Suppressor macrophage treated with lipopolysaccharide for 1 hour (primary cell): Measurements from ENCODE around the gene THAP4.

Experiments used
- DNase-seq, 3 donors: peaks; one replicate each; pipeline ENCODE4 v3.0.0-alpha.2; 2020 to 2022

The THAP4 gene

DNA sequence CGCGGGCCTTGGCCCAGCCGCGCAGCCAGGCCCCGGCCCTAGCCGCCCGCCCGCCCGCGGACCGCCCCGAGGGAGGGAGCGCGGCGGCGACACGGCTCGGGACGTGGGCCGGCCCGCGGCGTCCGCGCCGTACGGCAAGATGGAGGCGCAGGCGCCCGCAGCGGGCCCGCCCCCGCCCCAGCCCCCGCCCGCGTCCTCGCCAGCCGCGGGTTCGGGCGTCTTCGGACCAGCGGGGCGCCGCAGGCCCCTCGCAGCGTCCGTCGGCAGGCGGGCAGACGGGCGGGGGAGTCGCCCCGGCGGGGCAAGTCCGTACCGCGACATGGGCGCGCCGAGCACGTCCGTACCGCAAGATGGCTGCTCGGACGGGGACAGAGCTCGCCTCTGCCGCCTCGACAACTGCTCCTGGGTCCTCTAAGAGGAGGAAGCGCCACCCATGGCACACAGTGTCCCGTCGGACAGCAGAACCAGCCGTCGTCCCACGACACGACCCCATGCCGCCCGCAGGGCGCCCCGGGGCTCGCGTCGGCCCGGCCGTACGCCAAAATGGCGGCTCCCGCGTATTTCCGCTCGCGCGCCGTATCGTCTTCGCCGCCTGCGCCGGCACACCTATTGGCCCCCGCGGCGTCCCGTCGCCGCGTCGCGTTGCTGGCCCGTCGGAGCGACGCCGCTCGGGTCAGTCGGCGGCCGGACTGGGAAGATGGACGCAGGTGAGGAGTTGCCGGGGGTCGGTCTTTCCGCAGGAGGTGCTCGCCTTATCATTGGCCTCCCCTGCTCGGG lies at the start of gene THAP4, which contains the start of gene ATG4B:
Gene THAP4 (minus strand): TSS at position 141 of the 777 bp plus-strand sequence. CDS start 141 bp downstream, outside the sequence.
Gene ATG4B (plus strand): TSS at position 676 of the 777 bp plus-strand sequence. CDS start 22 bp downstream, at position 698.
- DNase-seq = peak; percentile 89 to 96 (median 93)

- no peak for DNase-seq
Observed at GRCh38 chr2:241686324-241686649, 49.3 kb upstream of the THAP4 start.

GRCh38 chr2:241680827-241681599 lies 44.1 kb upstream of the THAP4 start:
- DNase-seq = peak; percentile 13 to 38 (median 25)

DNA sequence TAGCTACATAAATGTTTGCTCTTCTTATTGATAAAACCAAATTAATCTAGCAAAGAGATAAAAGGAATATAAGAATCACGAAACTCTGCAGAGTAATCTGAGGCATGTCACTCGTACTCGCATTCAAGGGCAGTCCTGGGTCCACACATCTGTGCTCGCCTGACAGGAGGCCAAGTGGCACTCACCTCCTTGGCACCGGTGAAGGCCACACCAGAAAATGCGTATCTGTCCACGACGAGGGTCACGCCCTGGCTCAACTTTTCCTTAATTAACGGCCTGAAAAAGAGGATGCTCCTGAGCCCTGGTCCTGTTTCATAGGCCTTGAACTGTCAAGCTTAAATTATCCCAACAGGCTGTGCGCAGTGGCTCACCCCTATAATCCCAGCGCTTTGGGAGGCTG lies 43.1 kb upstream of the THAP4 start:
- no peak for DNase-seq

- DNase-seq = no peak
Observed at GRCh38 chr2:241678784-241679540, 42.0 kb upstream of the THAP4 start.

DNA sequence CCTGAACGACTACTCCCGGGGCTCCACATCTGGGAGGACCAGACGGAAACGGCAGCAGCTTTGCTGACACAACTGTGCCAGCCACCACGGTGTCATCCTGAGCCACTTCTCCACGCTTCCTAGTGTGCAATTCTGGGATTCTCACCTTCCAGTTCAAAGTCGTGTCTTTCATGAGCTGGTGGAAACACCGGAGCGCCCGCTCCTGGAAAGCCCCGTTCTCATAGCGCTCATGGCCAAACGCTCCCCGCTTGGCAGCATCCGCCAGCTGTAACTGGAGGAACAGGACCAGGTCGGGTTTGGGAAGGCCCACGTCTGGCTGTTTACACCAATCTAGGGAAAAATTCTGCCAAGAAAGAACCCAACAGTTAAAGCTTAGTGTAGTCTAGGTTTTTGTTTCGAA lies 41.3 kb upstream of the THAP4 start:
- DNase-seq = no peak

DNA sequence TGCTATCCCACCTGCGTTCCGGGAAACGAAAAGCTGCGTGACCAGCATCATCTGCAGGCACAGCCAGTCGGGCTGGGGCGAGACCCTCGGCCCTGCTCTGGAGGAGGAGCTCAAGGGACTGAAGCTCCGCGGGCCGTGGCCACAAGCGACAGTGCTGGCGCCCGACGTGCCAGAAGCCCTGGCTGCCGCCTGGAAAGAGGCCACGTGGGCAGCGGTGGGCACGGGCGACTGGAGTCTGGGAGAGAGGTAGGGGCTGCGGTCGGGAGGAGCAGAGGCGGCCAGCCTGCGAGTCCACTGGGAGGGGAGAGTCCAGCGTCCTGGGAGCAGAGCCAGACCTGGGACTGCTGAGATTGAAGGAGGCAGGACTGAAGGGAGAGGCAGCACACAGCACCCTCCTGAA lies 40.4 kb upstream of the THAP4 start:
- DNase-seq = no peak

DNA sequence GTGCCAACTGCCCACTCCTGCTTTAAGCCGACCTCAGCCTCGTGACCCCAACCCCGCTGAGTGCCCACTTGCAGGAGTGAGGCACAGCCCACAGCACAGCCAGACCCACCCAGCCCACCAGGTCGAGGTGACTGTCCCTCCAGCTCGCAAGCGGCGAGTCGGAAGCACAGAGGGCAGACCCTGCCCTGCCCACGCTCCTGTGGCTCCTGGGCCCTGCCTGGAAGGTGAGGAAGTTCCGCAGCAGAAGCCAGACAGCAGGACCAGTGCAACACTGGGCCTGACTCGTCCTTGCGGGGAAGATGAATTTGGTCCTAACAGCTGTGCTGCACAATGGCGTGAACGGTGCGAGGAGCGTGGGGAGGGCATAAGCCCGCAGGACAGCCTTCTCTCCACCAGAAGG lies 39.7 kb upstream of the THAP4 start:
- DNase-seq = no peak

DNA sequence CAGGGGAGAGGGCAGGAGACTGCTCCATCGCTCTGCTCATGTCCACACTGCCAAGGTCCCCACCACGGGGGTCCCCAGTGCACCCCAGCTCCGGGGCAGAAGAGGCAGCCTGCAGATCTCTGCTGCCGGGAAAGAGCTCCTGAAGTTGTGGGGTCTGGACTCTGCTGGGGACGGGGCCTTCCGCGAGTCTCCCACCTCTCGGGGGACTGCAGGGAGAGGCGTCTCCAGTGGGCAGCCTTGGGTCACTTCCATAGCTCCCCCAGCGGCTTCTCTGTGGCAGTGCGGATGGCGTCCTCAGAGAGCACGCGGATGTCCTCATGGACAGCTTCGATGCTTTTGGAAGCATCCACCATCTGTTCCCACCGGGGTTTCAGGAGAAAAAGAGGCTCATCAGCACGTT lies 38.9 kb upstream of the THAP4 start:
- DNase-seq = no peak

DNA sequence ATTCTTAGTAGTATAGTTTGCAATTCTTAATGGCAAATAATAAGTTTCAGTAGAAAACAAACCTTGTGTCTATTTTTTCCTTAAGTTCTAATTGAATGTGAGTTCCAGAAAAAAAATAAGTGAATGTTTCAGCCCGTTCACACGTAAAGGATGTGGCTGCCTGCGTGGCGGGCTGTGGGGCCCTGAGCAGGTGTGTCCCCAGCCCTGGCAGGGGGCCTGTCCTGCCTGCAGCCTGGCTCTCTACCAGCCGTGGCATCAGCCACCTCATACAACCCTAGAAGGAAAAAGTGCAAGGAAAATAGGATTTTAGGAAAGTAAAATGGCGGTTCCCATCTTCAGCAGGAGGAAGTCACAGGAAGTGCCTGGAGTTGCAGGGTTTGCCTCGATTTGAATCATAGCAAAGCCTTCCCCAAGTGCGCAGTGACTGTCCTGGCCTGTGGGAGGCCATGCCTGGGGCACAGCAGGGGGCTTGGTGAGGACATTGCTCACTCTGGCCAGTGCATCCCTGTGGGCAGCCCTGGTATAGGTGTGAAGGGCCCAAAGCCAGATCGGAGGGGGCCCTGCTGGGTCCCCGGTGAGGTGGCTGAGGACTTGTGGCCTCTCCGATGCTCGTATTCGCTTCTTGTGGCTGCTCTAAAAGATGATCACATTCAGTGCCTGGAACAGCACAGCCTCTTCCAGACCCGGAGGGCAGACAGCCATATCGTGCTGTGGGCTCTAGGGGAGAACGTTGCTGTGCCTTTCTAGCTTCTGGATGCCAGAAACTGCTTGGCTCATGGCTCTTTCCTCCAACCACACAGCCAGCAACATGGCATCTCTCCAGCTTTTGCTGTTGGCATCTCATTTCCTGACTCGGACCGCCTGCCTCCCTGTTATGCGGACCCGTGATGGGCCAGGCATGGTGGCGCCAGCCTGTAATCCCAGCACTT lies 37.1 kb upstream of the THAP4 start:
- DNase-seq = no peak

GRCh38 chr2:241673189-241673663 lies 36.3 kb upstream of the THAP4 start:
- DNase-seq = no peak

- DNase-seq = peak in 1 of 3 donors; percentile 4
Observed at GRCh38 chr2:241672243-241673188, 35.6 kb upstream of the THAP4 start.

- DNase-seq = no peak
Observed at GRCh38 chr2:241671457-241672240, 34.7 kb upstream of the THAP4 start.

- no peak for DNase-seq
Observed at GRCh38 chr2:241670333-241671110, 33.6 kb upstream of the THAP4 start.

- no peak for DNase-seq
Observed at GRCh38 chr2:241668839-241669238, 31.9 kb upstream of the THAP4 start.

GRCh38 chr2:241668354-241668753 lies 31.4 kb upstream of the THAP4 start:
- no peak for DNase-seq

DNA sequence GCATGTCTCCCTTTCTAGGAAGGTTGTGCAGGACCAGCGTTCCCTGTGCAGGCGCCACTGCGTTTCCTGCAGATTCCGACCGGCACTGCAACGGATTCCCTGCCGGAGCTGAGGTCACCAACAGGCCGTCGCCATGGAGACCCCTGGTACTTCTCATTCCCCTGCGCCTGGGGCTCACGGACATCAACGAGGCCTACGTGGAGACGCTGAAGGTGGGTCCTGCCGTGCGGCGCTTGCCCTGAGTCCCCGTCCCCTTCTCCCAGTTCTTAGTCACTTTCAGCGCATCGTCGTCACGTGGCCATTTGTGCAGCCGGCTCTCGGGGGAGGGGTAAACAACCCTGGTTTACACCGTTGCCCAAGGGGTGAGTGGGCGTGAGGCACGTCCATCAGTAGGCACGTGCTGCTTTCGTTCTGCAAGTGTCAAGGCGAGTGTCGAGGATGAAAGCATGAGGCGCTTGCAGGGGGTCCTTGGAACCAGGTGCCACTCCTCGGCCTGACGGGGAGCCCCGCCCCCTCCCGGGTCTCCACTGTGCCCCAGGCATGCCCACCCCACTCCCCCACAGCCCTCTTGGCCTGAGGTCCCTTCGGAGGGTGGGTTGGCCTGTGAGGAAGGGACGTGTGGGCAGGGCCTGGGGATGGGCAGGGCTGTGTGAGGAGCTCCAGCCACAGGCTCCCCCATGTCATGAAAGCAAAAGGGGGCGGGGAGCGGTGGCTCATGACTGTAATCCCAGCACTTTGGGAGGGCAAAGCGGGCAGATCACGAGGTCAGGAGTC lies 29.9 kb upstream of the THAP4 start:
- no peak for DNase-seq

DNA sequence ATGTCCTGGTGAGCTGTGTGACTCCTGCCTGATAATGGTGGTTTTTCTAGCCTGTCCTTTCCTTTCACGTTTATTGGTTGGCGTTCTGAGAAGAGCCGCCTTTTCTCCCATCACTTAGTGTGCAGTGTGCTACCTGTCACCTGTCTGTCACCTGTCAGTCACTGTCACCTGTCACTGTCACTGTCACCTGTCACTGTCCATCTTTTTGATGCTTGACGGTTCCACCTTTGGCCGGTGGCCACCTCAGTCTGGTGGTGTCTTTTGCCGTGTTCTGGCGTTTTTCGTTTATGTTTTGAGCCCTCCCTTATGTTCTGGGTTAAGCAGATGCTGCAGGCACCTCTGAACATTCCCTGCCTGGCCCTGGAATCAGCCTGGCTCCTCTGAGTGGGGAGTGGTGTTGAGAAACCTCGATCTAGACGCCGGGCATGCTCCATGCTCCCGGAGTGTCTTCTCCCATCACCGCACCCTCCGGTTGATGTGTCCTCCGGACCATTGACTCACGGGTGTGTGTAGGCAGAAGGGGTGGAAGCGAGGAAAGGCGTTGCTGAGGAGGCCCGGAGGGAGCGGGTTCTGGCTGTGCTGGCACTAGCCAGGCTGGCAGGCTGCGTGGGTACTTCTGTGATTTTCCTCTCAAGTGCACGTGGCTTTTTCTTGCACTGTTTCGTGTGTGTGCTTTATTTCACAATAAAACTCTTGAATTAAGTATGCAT lies 28.9 kb upstream of the THAP4 start:
- no peak for DNase-seq
